ENCODE results near the gene RLIM. TPM values are rescaled to one million over a fixed set of nuclear protein-coding genes. Genes with fewer than 3 reads are reported as not detected.

Gene RLIM, protein sequence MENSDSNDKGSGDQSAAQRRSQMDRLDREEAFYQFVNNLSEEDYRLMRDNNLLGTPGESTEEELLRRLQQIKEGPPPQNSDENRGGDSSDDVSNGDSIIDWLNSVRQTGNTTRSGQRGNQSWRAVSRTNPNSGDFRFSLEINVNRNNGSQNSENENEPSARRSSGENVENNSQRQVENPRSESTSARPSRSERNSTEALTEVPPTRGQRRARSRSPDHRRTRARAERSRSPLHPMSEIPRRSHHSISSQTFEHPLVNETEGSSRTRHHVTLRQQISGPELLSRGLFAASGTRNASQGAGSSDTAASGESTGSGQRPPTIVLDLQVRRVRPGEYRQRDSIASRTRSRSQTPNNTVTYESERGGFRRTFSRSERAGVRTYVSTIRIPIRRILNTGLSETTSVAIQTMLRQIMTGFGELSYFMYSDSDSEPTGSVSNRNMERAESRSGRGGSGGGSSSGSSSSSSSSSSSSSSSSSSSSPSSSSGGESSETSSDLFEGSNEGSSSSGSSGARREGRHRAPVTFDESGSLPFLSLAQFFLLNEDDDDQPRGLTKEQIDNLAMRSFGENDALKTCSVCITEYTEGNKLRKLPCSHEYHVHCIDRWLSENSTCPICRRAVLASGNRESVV
- total RNA-seq, result 44.8 and 60.0 TPM in 2 replicates

GRCh38 chrX:74614093-74614909 is at the start of gene RLIM:
Gene RLIM, minus strand, starts transcription at chrX:74614624. Its CDS starts 18,647 bp downstream, at chrX:74595977.

Other genes starting within 250 kb of the RLIM start
- 9.2 and 9.6 TPM in 2 replicates for gene SLC16A2, start 193.1 kb downstream of the RLIM start, total RNA-seq